HG03457 (cell line): ENCODE data around the gene EYA4.

Experiments used
- ATAC-seq: cut with Tn5 transposase; IDR thresholded peaks from one replicate; pipeline ENCODE4 v1.9.1; 2021; ENCODE audit warnings: moderate number of reproducible peaks; ENCODE audit not compliant: unreplicated experiment

The EYA4 gene

GRCh38 chr6:133241086-133241900, at the start of gene EYA4:
EYA4 (plus strand) TSS chr6:133241357; CDS start chr6:133274781, 33,424 bp downstream.
- ATAC-seq, result no peak

- no peak for ATAC-seq
These were observed 47.8 kb upstream of the EYA4 start for GRCh38 chr6:133193396-133193795.

- no peak for ATAC-seq
These were observed 42.4 kb upstream of the EYA4 start for GRCh38 chr6:133198725-133199124.

GRCh38 chr6:133201231-133201630, 39.9 kb upstream of the EYA4 start:
- ATAC-seq, result no peak

- ATAC-seq, result no peak
These were observed 38.4 kb upstream of the EYA4 start for GRCh38 chr6:133202610-133203343.

GRCh38 chr6:133203344-133203697, 37.8 kb upstream of the EYA4 start:
- no peak for ATAC-seq

GRCh38 chr6:133205304-133205703, 35.9 kb upstream of the EYA4 start:
- no peak for ATAC-seq

- no peak for ATAC-seq
These were observed 34.2 kb upstream of the EYA4 start for GRCh38 chr6:133206942-133207341.

GRCh38 chr6:133207754-133208153, 33.4 kb upstream of the EYA4 start:
- ATAC-seq, result no peak

- ATAC-seq, result no peak
These were observed 32.9 kb upstream of the EYA4 start for GRCh38 chr6:133208183-133208755.

- ATAC-seq, result no peak
These were observed 26.9 kb upstream of the EYA4 start for GRCh38 chr6:133214267-133214666.

- no peak for ATAC-seq
These were observed 22.3 kb upstream of the EYA4 start for GRCh38 chr6:133218852-133219251.

- no peak for ATAC-seq
These were observed 17.6 kb upstream of the EYA4 start for GRCh38 chr6:133223452-133224029.

GRCh38 chr6:133225560-133225959, 15.6 kb upstream of the EYA4 start:
- no peak for ATAC-seq

- ATAC-seq, result no peak
These were observed 13.8 kb upstream of the EYA4 start for GRCh38 chr6:133227344-133227743.

GRCh38 chr6:133230052-133230451, 11.1 kb upstream of the EYA4 start:
- ATAC-seq, result no peak

- no peak for ATAC-seq
These were observed 5.9 kb upstream of the EYA4 start for GRCh38 chr6:133235221-133235620.

GRCh38 chr6:133236932-133237331, 4.2 kb upstream of the EYA4 start:
- ATAC-seq, result no peak

- no peak for ATAC-seq
These were observed 559 bp upstream of the EYA4 start for GRCh38 chr6:133240511-133241085.

- no peak for ATAC-seq
These were observed 912 bp downstream of the EYA4 start for GRCh38 chr6:133241901-133242636.
